Ureter (tissue), 1 donor: ENCODE results near the gene CSH1. TPM values are rescaled to one million over a fixed set of nuclear protein-coding genes. Genes with fewer than 3 reads are reported as not detected.
"Not testable (repeated sequence)": the region's sequence is repeated elsewhere in the genome, so short reads cannot be mapped to it uniquely, and the experiment has no call there.

Experiments
- DNase-seq: peaks from one replicate; pipeline ENCODE4 v3.0.0-alpha.2; 2020; ENCODE audit warnings: low spot score
- total RNA-seq: library from RNA; stranded (reverse); gene quantifications from one replicate; pipeline ENCODE4 v1.2.4, GENCODE V29; 2023
- donor health status: DM: yes; HTN: yes; CAD: no.

Gene CSH1
- total RNA-seq, 1 donor from 2014 or later, result not detected

DNA sequence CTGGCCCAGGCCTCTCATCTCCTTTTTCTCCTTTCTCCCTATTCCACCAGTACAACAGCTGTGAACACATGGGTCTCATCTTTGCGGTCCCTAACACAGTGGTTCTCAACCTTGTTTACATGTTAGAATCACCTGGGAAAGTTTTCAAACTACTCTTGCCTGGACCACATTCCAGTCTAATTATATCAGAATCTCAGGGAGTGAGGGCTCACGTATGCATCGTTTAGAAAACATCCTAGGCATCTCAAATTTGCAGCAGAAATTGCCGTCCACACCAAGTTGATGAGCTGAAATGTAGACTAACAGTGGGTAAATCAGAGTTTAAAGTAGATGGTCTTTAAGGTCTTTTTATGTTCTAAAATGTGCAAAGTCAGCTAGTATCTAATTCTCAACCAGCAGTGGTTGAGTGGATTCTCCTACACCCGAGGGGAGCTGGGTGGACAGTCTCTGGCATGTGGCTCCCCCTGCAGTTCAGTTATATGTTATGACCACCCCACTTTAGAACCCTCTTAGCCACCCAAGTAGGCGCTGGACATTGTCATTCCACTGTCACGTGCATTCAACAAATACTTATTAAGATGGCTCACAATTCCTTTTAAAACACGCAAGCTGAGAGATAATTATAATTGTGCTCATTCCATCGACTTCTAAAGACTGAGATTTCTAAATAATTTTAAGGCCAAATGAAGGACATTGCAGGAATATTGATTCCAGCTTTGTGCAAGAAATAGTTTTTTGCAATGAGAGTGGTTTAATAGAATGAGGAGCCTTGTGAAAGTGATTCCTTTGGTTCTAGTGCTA lies 26.7 kb downstream of the CSH1 start:
- DNase-seq, result not testable (repeated sequence)

DNA sequence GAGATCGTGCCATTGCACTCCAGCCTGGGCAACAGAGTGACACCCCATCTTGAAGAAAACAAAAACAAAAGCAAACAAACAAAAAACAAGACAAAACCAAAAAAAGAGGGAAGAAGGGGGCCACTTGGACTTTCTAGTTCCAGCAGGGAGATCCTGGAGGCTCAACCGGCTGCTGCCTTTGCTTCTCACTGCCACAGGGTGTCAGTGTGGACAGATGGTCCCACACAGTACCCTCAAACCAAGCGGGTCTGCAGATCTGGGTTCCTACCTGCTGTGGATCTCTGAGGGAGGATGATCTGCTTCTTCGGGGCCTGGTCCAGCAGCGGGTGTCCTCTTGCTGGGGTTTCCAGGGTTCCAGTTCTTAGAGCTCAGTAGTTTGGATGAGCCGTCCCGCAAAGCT lies 29.7 kb downstream of the CSH1 start:
- DNase-seq, result not testable (repeated sequence)

DNA sequence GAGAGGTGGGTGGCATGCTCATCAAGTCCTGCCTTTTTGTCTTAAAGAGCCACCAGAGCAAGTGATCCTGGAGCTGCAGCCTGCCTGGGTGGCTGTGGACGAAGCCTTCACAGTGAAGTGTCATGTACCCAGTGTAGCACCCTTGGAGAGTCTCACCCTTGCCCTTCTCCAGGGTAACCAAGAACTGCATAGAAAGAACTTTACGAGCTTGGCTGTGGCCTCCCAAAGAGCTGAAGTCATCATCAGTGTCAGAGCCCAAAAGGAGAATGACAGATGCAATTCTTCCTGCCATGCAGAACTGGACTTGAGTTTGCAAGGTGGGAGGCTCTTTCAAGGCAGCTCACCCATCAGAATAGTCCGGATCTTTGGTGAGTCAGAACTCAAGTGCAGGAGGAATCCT lies 37.1 kb downstream of the CSH1 start:
- no peak for DNase-seq

DNA sequence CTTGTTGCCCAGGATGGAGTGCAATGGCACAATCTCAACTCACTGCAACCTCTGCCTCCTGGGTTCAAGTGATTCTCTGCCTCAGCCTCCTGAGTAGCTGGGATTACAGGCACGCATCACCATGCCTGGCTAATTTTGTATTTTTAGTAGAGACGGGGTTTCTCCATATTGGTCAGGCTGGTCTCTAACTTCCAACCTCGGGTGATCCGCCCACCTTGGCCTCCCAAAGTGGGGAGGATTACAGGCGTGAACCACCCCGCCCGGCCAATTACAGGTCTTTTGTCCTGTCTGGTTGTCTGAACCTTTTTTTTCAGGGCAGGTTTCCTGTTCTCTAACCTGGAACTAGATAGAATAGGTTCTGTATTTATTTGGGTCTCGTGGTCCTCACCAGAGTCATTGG lies 39.9 kb downstream of the CSH1 start:
- DNase-seq, result not testable (repeated sequence)

DNA sequence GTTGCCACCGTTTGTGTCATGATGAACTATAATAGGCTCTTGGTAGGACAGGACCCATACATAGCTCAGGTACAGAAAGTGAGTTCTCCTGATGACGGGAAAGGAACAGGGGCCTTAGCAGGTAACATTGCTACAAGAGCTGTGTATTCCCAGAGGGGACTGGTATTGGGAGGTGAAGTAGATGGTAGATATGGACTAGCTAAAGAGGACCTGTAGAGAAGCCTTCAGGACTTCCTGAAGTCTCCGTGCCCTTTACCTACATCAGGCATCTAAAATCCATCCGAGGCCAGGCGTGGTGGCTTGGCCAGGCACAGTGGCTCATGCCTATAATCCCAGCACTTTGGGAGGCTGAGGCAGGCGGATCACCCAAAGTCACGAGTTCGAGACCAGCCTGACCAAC lies 41.2 kb downstream of the CSH1 start:
- DNase-seq, result no peak

DNA sequence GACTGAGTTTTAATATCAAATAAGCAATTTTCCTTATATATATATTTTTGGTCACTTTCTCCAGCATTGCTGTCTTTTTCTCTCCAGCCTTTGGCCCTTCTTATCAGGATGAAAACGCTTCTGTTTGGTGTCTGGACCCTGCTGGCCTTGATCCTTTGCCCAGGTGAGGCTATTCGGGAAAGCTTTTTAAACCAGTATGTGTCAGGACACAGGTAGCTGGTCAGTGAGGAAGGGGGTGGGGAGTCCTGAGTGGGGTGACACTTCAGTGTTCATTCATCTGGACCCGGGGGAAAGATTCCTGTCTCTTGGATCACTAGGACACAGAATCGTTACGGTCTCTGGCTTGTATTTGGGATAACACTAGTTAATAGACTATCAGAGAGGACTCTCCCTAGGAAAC lies 41.7 kb downstream of the CSH1 start:
- no peak for DNase-seq

DNA sequence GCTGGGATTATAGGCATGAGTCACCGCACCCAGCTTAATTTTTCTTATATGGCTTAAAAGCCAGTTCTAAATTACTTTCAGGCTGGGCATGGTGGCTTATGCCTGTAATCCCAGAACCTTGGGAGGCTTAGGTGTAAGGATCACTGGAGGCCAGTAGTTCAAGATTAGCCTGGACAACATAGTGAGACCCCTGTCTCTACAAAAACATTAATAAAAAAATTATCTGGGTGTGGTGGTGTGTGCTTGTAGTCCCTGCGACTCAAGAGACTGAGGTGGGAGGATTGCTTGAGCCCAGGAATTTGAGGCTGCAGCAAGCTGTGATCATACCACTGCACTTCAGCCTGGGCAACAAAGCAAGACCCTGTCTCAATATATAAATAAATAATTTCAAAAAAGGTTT lies 43.1 kb downstream of the CSH1 start:
- no peak for DNase-seq

DNA sequence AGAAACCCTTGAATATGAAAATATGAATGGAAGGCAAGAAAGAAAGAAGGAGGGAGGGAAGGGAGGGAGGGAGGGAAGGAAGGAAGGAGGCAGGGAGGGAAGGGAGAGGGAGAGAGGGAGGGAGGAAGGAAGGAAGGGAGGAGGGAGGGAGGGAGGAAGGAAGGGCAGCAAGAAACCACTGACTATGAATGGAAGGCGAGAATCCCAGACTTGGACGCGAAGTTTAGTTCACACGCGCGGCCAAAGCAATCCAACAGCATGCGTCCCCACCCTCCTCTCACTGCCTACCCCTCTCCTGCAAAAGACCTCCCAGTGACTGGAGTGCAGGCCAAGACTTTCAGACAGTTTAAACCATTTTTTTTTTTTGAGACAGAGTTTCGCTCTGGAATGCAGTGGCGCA lies 46.0 kb downstream of the CSH1 start:
- DNase-seq, result no peak

DNA sequence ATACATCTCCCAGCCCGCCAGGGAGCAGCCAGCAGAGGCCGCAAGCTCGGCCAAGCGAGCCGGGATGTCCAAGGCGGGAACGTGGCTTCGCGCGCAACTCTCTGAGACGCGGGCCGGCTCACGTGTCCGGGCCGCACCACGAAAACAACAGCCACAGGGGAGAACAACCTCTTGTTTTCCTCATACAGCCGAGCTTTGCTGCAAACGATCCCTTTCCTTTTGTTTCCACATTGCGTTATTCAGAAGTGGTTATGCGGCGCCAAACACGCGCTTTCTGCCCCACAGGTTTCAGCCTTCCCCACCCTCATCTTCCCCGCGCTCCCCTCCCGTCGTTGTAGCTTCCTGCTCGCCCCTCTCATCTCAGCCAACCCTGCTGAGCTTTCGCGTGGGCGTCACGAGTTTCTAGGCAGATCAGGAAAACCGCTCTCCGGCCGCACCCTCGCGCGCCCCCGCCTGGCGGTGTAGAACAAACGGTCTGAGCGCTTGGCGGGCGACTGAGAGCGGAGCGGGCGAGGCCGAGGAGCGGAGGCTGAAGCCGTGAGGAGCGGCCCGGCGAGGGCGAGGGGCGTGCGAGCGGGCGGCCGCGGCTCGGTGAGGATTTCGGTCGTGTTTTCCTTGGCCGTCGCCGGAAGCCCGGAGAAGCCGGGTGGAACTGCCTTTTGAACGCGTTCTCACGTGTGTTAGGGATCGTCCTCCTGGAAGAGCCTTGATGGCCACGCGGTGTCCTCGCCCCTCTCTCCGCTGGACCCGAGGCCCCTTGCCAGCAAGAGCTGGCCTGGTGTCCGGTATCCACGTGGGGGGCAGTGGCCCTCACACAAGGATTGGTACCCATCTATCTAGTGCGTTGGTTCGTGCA lies 47.3 kb downstream of the CSH1 start:
- peak; percentile 93 for DNase-seq

DNA sequence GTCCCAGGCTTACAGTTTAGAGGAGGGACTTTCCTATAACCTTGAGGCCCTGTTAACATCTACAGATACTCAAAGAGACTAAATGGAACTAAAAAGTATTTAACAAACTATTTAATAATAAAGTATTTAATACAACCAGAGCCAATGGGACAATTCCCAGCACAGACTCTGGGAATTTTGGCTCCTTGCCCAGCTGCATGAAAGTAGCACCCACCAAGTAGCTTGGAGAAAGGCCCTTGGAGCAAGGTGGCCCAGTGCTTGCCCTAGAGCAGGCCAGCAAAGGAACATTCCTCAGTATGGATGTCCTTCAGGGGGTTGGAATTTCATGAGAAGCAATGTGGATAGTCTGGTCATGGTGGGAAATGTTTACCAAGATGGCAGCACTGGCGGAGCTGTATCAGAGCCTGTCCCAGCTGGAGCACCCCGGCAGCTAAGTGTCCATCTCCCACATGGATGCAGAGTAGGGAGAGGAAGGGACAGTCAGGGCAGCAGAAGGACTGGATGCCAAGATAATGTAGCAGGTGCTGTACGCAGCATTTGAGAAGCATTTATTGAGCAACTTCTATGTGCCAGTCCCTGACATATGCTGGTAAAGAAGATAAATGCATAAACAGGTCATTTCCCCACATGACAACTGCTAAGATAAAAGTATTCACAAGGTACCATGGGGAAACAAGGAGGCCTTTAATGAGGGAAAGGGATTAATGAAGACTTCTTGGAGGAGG lies 48.7 kb downstream of the CSH1 start:
- DNase-seq, result no peak

DNA sequence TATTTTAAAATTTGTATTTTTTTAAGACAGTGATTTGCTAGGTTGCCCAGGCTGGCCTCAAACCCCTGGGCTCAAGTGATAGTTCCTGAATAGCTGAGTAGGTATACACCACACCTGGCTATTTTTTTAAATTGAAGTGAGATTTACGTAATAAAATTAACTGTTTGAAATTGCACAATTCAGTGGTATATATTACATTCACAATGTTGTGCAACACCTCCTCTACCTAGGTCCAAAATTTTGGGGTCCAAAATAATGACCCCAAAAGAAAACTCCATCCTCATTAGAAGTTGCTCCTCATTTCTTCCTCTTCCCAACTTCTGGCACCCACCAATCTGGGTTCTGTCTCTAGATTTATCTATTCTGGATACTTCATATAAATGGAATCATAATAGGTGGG lies 50.9 kb downstream of the CSH1 start:
- no peak for DNase-seq

Other genes with a start within 250 kb of the CSH1 start
- gene LIMD2, start 196.4 kb downstream of the CSH1 start, total RNA-seq, result 13.8 TPM
- gene STRADA, start 154.8 kb downstream of the CSH1 start, total RNA-seq, result 58.6 TPM
- gene CCDC47, start 123.0 kb downstream of the CSH1 start, total RNA-seq, result 94.9 TPM
- gene DDX42, start 122.4 kb downstream of the CSH1 start, total RNA-seq, result 185 TPM
- gene PSMC5, start 69.1 kb downstream of the CSH1 start, total RNA-seq, result 121 TPM
- 56.7 TPM for gene FTSJ3, start 68.9 kb downstream of the CSH1 start, total RNA-seq
- 90.6 TPM for gene SMARCD2, start 53.9 kb downstream of the CSH1 start, total RNA-seq
- not detected for gene CSH2, start 22.9 kb downstream of the CSH1 start, total RNA-seq
- not detected for gene GH2, start 14.6 kb downstream of the CSH1 start, total RNA-seq
- gene CSHL1, start 14.7 kb upstream of the CSH1 start, total RNA-seq, result not detected
- gene GH1, start 22.3 kb upstream of the CSH1 start, total RNA-seq, result not detected
- 12.5 TPM for gene CD79B, start 35.8 kb upstream of the CSH1 start, total RNA-seq
- 2.2 TPM for gene SCN4A, start 76.3 kb upstream of the CSH1 start, total RNA-seq
- 3.5 TPM for gene PRR29, start 101.8 kb upstream of the CSH1 start, total RNA-seq
- gene ICAM2, start 124.1 kb upstream of the CSH1 start, total RNA-seq, result 39.0 TPM
- gene ERN1, start 233.6 kb upstream of the CSH1 start, total RNA-seq, result 49.2 TPM